DND-41 (cell line): ENCODE measurements around the gene MED12L.

ENCODE experiments used
- ATAC-seq: fragments of 200-7000 bp; cut with Tn5 transposase; 3 replicates; pipeline ENCODE4 v1.9.1; 2021; ENCODE audit warnings: low read depth; ENCODE audit not compliant: insufficient read depth
- DNase-seq: peaks from one replicate; pipeline ENCODE4 v3.0.0-alpha.2; 2020
- H2AFZ ChIP-seq: 2 replicates; pipeline ENCODE4 v1.6.0; 2012; ENCODE audit warnings: low read depth, low read length
- H3K27ac ChIP-seq: 2 replicates; pipeline ENCODE4 v1.5.1; 2012; ENCODE audit warnings: low read length, inconsistent platforms
- H3K27me3 ChIP-seq: fragments of 200-600 bp; sonication (generic); 2 replicates; pipeline ENCODE4 v1.6.0; 2012; ENCODE audit warnings: low read length, mild to moderate bottlenecking, inconsistent platforms; ENCODE audit not compliant: insufficient read depth, poor library complexity
- H3K36me3 ChIP-seq: 2 replicates; pipeline ENCODE4 v1.5.1; 2012; ENCODE audit warnings: low read length, inconsistent platforms; ENCODE audit not compliant: insufficient read depth
- H3K4me1 ChIP-seq: 2 replicates; pipeline ENCODE4 v1.5.1; 2012; ENCODE audit warnings: mild to moderate bottlenecking, low read length; ENCODE audit not compliant: insufficient read depth
- H3K4me2 ChIP-seq: 2 replicates; pipeline ENCODE4 v1.6.0; 2012; ENCODE audit warnings: mild to moderate bottlenecking, moderate library complexity, low read length, inconsistent platforms; ENCODE audit not compliant: insufficient read depth
- H3K4me3 ChIP-seq, 2 experiments: fragments of 200-600 bp in 1 of 2; shearing (Covaris generic) in 1 of 2; 2 replicates each; pipeline ENCODE4 v1.5.1; 2012 to 2016; ENCODE audit warnings: inconsistent platforms in 2 of 2, low read length in 2 of 2, mild to moderate bottlenecking in 2 of 2, low read depth in 1 of 2, moderate library complexity in 1 of 2
- H3K79me2 ChIP-seq: 2 replicates; pipeline ENCODE4 v1.6.0; 2012; ENCODE audit warnings: low read length, inconsistent platforms; ENCODE audit not compliant: insufficient read depth
- H3K9ac ChIP-seq: 2 replicates; pipeline ENCODE4 v1.6.0; 2012; ENCODE audit warnings: low read depth, mild to moderate bottlenecking, inconsistent platforms, low read length, moderate library complexity
- H3K9me3 ChIP-seq: 2 replicates; pipeline ENCODE4 v1.5.1; 2012; ENCODE audit warnings: low read length, moderate library complexity, mild to moderate bottlenecking, inconsistent platforms; ENCODE audit not compliant: insufficient read depth, severe bottlenecking
- H4K20me1 ChIP-seq: 2 replicates; pipeline ENCODE4 v1.6.0; 2012; ENCODE audit warnings: low read length; ENCODE audit not compliant: insufficient read depth
- CTCF ChIP-seq: IDR thresholded peaks from 2 replicates; pipeline ENCODE4 v1.5.1; 2012; ENCODE audit warnings: borderline replicate concordance, low read length, moderate library complexity, mild to moderate bottlenecking; ENCODE audit not compliant: poor library complexity, severe bottlenecking; ENCODE audit errors: extremely low read depth
- EZH2 ChIP-seq: IDR thresholded peaks from 3 replicates; pipeline ENCODE4 v1.6.1; 2012; ENCODE audit warnings: borderline replicate concordance, low read depth, mild to moderate bottlenecking, moderate library complexity, low read length, inconsistent platforms; ENCODE audit not compliant: severe bottlenecking

The MED12L gene

GRCh38 chr3:151256749-151257148 lies 171.3 kb downstream of the MED12L start:
- no peaks in the 10 kb centered on the region for H3K9me3 ChIP-seq
- H3K4me1 ChIP-seq: no peaks in the 10 kb centered on the region
- no peak overlapping the region for H3K27ac ChIP-seq
- H3K27me3 ChIP-seq: no peaks in the 10 kb centered on the region
- no peaks in the 10 kb centered on the region for H4K20me1 ChIP-seq
- H3K4me2 ChIP-seq: no peak overlapping the region
- H3K36me3 ChIP-seq: no peaks in the 10 kb centered on the region
- H2AFZ ChIP-seq: no peak overlapping the region
- ATAC-seq (no peak), DNase-seq (no peak)
- no peaks in the 10 kb centered on the region for H3K79me2 ChIP-seq
- no peak overlapping the region for H3K4me3 ChIP-seq
- no peak for TF ChIP-seq EZH2
- no peak for TF ChIP-seq CTCF
- no peak overlapping the region for H3K9ac ChIP-seq

GRCh38 chr3:151259664-151260063 lies 174.2 kb downstream of the MED12L start:
- Histone ChIP-seq H3K36me3 (no peaks in the 10 kb centered on the region), H3K4me2 (no peak overlapping the region), H3K4me1 (no peaks in the 10 kb centered on the region), H4K20me1 (no peaks in the 10 kb centered on the region), H3K79me2 (no peaks in the 10 kb centered on the region), H2AFZ (no peak overlapping the region), H3K27ac (no peak overlapping the region), H3K27me3 (no peaks in the 10 kb centered on the region), H3K9me3 (no peaks in the 10 kb centered on the region), H3K9ac (no peak overlapping the region), H3K4me3 (no peak overlapping the region)
- ATAC-seq (no peak), DNase-seq (no peak)
- TF ChIP-seq CTCF: no peak
- no peak for TF ChIP-seq EZH2

- Histone ChIP-seq H3K4me3 (no peak overlapping the region), H3K36me3 (no peaks in the 10 kb centered on the region), H3K27ac (no peak overlapping the region), H3K79me2 (no peaks in the 10 kb centered on the region), H3K4me1 (peaks cover 3% of the 10 kb centered on the region; the same call in 1 of the 2 replicates), H3K9me3 (no peaks in the 10 kb centered on the region), H3K4me2 (no peak overlapping the region), H3K27me3 (no peaks in the 10 kb centered on the region), H2AFZ (no peak overlapping the region), H3K9ac (no peak overlapping the region), H4K20me1 (no peaks in the 10 kb centered on the region)
- no peak for DNase-seq
- ATAC-seq: no peak
- TF ChIP-seq CTCF: no peak
- no peak for TF ChIP-seq EZH2
Observed at GRCh38 chr3:151262871-151263525, 177.5 kb downstream of the MED12L start.
